Testis (tissue), 3 donors: ENCODE data around the gene SOX8. TPM values are rescaled to one million over a fixed set of nuclear protein-coding genes. Genes with fewer than 3 reads are reported as not detected.
"Not testable (repeated sequence)": the region's sequence is repeated elsewhere in the genome, so short reads cannot be mapped to it uniquely, and the experiment has no call there.

Source experiments
- DNase-seq: peaks from one replicate; pipeline ENCODE4 v3.0.0-alpha.2; 2019
- H3K27ac ChIP-seq, 2 donors: fragments of 200-600 bp; sonication (generic); one replicate each; pipeline ENCODE4 v1.5.1; 2019
- H3K27me3 ChIP-seq: fragments of 200-600 bp; sonication (generic); one replicate; pipeline ENCODE4 v1.5.1; 2019
- H3K36me3 ChIP-seq: fragments of 200-600 bp; sonication (generic); one replicate; pipeline ENCODE4 v1.5.1; 2017; ENCODE audit warnings: low read depth; ENCODE audit errors: missing control alignments
- H3K4me1 ChIP-seq: fragments of 200-600 bp; sonication (generic); one replicate; pipeline ENCODE4 v1.5.1; 2019
- H3K4me3 ChIP-seq, 2 donors: fragments of 200-600 bp; sonication (generic); one replicate each; pipeline ENCODE4 v1.5.1; 2017 to 2019
- H3K9me3 ChIP-seq: fragments of 200-600 bp; sonication (generic); one replicate; pipeline ENCODE4 v1.5.1; 2017
- POLR2A ChIP-seq: fragments of 450-650 bp; IDR thresholded peaks from one replicate; pipeline ENCODE4 v1.6.1; 2017; ENCODE audit warnings: antibody characterized with exemption, mild to moderate bottlenecking, moderate library complexity
- WGBS, 2 donors: methylation state at CpG; one replicate each; pipeline ENCODE4 v1.1.5; 2018; 5-methylcytosine and 5-hydroxymethylcytosine counted together
- intact Hi-C: fragments of 100-400 bp; cut with DNase I; formaldehyde crosslinking; loops from one replicate; pipeline ENCODE4 v1.15.1; 2023; ENCODE audit warnings: low total_unique reads
- polyA plus RNA-seq: library from polyadenylated mRNA; stranded (reverse); fragments of 350-450 nt; fragmentation: Illumina TruSeq; extraction: RNeasy Lipid Tissue Mini Kit (QIAGEN cat#74804); gene quantifications from one replicate; pipeline ENCODE4 v1.2.3, GENCODE V29; 2014; ENCODE audit warnings: low read depth, low replicate concordance; ENCODE audit not compliant: insufficient read depth
- total RNA-seq, 2 donors: library from RNA; depleted of rRNA; stranded (reverse); fragments of >200 nt; gene quantifications; one replicate each; pipeline ENCODE4 v1.2.3, GENCODE V29; 2016
- TF ChIP-seq, protein P1 (sequence below), 3 experiments: fragments of 450-650 bp in 2 of 3; fragments of 200-600 bp in 1 of 3; sonication (generic) in 1 of 3; IDR thresholded peaks; one replicate each; pipeline ENCODE4 v1.5.1; 2016 to 2019; ENCODE audit warnings: antibody characterized with exemption in 3 of 3, mild to moderate bottlenecking in 2 of 3, moderate library complexity in 1 of 3

SOX8 gene
- total and polyA plus RNA-seq, 3 donors from 2014 or later: 4.3 to 19.6 (median 11.2) TPM

DNA sequence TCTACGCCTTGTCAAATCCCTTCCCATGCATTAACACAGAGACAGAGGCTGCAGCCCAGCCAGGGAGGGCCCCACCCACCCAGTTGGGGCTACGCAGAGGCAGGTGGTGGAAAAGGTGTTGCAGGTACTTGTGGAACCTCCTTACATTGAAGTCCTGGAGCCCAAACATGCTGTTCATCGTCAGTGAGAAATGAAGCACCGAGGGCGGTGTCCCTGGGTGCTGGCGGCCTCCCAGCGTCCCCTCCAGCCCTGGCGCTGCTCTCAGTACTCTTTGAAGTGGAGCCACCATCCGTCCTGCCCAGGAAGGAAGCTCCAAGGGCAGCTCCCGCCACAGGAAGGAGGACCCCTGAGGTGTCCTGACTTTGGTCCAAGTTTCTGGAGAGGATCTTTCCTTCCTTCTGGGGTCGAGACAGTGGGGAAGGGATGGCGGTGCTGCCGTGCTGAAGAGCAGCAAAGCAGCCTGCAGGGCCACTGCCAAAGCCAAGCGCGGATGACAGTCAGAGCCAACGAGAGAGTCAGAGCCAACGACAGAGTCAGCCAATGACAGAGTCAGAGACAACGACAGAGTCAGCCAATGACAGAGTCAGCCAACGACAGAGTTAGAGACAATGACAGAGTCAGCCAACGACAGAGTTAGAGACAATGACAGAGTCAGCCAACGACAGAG is 34.2 kb upstream of the SOX8 start:
- WGBS, 2 donors: 90 to 91% methylated on average over 16 to 21 of the region's 21 CpGs
- no peaks in the 10 kb centered on the region for H3K4me1 ChIP-seq
- no peak overlapping the region for H3K4me3 ChIP-seq
- DNase-seq: no peak
- no peak overlapping the region for H3K27ac ChIP-seq
- no peaks in the 10 kb centered on the region for H3K36me3 ChIP-seq
- H3K27me3 ChIP-seq: no peaks in the 10 kb centered on the region
- intact Hi-C loops: no loop called here
- no peaks in the 10 kb centered on the region for H3K9me3 ChIP-seq
- TF ChIP-seq, protein P1, sequence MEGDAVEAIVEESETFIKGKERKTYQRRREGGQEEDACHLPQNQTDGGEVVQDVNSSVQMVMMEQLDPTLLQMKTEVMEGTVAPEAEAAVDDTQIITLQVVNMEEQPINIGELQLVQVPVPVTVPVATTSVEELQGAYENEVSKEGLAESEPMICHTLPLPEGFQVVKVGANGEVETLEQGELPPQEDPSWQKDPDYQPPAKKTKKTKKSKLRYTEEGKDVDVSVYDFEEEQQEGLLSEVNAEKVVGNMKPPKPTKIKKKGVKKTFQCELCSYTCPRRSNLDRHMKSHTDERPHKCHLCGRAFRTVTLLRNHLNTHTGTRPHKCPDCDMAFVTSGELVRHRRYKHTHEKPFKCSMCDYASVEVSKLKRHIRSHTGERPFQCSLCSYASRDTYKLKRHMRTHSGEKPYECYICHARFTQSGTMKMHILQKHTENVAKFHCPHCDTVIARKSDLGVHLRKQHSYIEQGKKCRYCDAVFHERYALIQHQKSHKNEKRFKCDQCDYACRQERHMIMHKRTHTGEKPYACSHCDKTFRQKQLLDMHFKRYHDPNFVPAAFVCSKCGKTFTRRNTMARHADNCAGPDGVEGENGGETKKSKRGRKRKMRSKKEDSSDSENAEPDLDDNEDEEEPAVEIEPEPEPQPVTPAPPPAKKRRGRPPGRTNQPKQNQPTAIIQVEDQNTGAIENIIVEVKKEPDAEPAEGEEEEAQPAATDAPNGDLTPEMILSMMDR (IDR thresholded peaks at IDR 0.05): no peak
- TF ChIP-seq POLR2A: no peak

DNA sequence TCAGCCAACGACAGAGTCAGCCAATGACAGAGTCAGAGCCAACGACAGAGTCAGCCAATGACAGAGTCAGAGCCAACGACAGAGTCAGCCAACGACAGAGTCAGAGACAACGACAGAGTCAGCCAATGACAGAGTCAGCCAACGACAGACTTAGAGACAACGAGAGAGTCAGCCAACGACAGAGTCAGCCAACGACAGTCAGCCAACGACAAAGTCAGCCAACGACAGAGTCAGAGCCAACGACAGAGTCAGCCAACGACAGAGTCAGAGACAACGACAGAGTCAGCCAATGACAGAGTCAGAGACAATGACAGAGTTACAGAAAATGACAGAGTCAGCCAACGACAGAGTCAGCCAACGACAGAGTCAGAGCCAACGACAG is 33.7 kb upstream of the SOX8 start:
- 77 to 86% methylated on average over 17 of the region's 17 CpGs for WGBS, 2 donors
- intact Hi-C loops, H3K4me3 ChIP-seq, H3K9me3 ChIP-seq, H3K27ac ChIP-seq, H3K27me3 ChIP-seq, H3K36me3 ChIP-seq, H3K4me1 ChIP-seq, DNase-seq: not testable (repeated sequence)

DNA sequence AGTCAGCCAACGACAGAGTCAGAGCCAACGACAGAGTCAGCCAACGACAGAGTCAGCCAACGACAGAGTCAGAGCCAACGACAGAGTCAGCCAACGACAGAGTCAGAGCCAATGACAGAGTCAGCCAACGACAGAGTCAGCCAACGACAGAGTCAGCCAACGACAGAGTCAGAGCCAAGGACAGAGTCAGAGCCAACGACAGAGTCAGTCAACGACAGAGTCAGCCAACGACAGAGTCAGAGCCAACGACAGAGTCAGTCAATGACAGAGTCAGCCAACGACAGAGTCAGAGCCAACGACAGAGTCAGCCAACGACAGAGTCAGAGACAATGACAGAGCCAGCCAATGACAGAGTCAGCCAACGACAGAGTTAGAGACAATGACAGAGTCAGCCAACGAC is 32.8 kb upstream of the SOX8 start:
- H3K36me3 ChIP-seq, H3K27ac ChIP-seq, H3K4me1 ChIP-seq, intact Hi-C loops, H3K4me3 ChIP-seq, H3K27me3 ChIP-seq, DNase-seq, H3K9me3 ChIP-seq: not testable (repeated sequence)
- 77 to 81% methylated on average over 18 of the region's 18 CpGs for WGBS, 2 donors

DNA sequence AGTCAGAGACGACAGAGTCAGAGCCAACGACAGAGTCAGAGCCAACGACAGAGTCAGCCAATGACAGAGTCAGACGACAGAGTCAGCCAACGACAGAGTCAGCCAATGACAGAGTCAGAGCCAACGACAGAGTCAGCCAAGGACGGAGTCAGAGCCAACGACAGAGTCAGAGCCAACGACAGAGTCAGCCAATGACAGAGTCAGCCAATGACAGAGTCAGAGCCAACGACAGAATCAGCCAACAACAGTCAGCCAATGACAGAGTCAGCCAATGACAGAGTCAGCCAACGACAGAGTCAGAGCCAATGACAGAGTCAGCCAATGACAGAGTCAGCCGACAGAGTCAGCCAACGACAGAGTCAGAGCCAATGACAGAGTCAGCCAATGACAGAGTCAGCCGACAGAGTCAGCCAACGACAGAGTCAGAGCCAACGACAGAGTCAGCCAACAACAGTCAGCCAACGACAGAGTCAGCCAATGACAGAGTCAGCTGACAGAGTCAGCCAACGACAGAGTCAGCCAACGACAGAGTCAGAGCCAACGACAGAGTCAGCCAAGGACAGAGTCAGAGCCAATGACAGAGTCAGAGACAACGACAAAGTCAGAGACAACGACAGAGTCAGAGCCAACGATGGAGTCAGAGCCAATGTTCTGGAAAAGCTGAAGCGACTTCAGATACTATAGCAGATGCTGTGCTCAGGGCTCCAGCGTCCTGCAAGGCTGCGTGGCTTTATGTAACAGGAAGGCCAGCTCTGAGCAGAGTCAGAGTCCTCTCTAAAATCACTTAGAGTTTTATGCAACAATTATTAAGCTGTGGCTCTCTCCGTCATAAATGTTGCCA is 30.6 kb upstream of the SOX8 start:
- WGBS, 2 donors: 73 to 75% methylated on average over 27 of the region's 27 CpGs
- H3K9me3 ChIP-seq, H3K4me1 ChIP-seq, H3K36me3 ChIP-seq, H3K27ac ChIP-seq, DNase-seq, H3K27me3 ChIP-seq, H3K4me3 ChIP-seq, intact Hi-C loops: not testable (repeated sequence)

DNA sequence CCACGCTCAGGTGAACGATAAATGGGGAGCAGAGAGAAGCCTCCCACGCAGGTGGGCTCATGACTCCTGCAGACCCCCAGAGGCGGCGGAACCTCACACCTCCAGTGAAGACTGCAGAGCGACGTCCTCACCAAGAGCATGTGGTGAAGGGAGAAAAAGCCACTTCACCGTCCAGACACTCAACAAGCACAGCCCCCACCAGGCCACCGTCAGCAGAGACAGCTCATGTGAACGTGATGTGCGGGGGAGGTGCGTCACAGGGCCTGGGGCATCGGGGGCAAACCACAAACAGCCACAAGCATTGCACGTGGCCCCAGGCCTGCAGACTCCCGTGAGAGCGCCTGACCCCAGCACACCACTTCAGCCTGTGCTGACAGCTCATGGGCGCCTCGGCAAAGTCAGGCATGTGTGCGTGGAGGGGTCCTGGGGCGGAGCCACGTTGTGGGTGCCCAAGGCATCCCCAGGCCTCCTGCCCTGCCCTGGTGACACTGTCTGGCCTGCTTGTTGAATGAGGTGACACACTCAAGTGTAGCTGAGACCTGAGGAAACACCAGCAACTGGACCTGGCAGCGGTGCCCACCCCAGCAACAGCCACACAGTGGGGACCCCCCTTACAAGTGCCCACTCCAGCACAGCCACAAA is 29.8 kb upstream of the SOX8 start:
- Histone ChIP-seq H3K27me3 (no peaks in the 10 kb centered on the region), H3K36me3 (no peaks in the 10 kb centered on the region), H3K4me3 (no peak overlapping the region), H3K9me3 (no peaks in the 10 kb centered on the region), H3K27ac (no peak overlapping the region), H3K4me1 (no peaks in the 10 kb centered on the region)
- TF ChIP-seq, protein P1 (IDR thresholded peaks at IDR 0.05): no peak
- no peak for TF ChIP-seq POLR2A
- intact Hi-C loops: no loop called here
- DNase-seq: no peak
- 90% methylated on average over 11 to 22 of the region's 22 CpGs for WGBS, 2 donors

DNA sequence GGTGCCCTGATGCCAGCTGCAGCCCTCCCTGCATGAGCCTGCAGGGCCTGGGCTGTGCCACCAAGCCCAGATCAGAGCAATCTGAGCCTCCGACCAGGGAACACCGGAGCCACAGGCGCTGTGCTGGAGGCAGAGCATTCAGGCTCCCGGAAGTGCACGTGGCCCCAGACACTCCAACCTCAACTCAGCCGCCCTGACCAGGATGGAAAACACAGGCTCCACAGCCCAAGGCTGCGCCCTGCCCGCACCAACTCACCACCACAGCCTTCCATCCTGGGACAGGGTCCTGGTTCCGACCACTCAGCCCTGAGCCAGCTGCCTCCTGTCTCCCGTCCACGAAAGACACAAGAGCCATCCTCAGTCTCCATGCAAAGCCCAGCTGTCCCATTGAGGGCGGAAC is 29.2 kb upstream of the SOX8 start:
- Histone ChIP-seq H3K27ac (no peak overlapping the region), H3K4me1 (no peaks in the 10 kb centered on the region), H3K9me3 (no peaks in the 10 kb centered on the region), H3K36me3 (no peaks in the 10 kb centered on the region), H3K4me3 (no peak overlapping the region), H3K27me3 (no peaks in the 10 kb centered on the region)
- no peak for TF ChIP-seq POLR2A
- TF ChIP-seq, protein P1 (IDR thresholded peaks at IDR 0.05): no peak
- no peak for DNase-seq
- intact Hi-C loops: no loop called here
- WGBS, 2 donors: 96 to 100% methylated on average over 4 to 9 of the region's 12 CpGs

DNA sequence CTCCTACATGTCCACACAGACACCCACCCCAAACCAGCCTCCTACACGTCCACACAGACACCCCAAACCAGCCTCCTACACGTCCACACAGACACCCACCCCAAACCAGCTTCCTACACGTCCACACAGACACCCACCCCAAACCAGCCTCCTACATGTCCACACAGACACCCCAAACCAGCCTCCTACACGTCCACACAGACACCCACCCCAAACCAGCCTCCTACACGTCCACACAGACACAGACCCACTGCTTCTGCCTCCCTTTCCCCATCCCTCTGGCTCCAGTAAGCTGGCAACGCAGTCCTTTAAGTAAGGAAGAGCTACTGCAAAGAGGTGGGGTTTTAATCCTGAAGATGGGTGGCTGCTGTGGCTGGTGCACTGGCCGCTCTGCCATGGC is 27.8 kb upstream of the SOX8 start:
- H3K36me3 ChIP-seq, H3K27ac ChIP-seq, intact Hi-C loops, DNase-seq, H3K27me3 ChIP-seq, H3K4me1 ChIP-seq, H3K9me3 ChIP-seq, H3K4me3 ChIP-seq: not testable (repeated sequence)
- WGBS, 2 donors: 88 to 90% methylated on average over 4 of the region's 7 CpGs

DNA sequence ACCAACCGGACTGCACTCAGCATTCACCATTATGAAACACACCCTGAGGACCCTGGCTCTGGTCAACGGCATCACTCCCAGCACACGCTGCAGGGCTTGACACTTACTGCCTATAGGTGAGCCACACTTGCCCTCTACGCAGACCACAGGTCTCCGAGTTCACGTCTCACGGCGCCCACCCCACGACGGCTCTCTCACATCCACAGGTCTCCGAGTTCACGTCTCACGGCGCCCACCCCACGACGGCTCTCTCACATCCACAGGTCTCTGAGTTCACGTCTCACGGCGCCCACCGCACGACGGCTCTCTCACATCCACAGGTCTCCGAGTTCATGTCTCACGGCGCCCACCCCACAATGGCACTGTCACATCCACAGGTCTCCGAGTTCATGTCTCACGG is 25.8 kb upstream of the SOX8 start:
- DNase-seq, H3K27me3 ChIP-seq, intact Hi-C loops, H3K4me1 ChIP-seq, H3K9me3 ChIP-seq, H3K27ac ChIP-seq, H3K36me3 ChIP-seq, H3K4me3 ChIP-seq: not testable (repeated sequence)
- WGBS, 2 donors: 96% methylated on average over 27 of the region's 27 CpGs
